PFSK-1 (cell line): Measurements from ENCODE around the gene NALCN.

ENCODE experiments used
- POLR2AphosphoS5 ChIP-seq: IDR thresholded peaks from 2 replicates; pipeline ENCODE4 v1.6.1; 2012; ENCODE audit warnings: low read depth, mild to moderate bottlenecking, control low read depth, low read length, moderate library complexity
- REST ChIP-seq, 2 experiments: IDR thresholded peaks; 2 replicates each; pipeline versions ENCODE4 v1.6.1 to v1.8.0; 2011 to 2012; ENCODE audit warnings: low read depth in 2 of 2, low read length in 2 of 2, control low read depth in 1 of 2, inconsistent platforms in 1 of 2, mild to moderate bottlenecking in 1 of 2, moderate library complexity in 1 of 2; ENCODE audit not compliant: insufficient read depth in 1 of 2
- SIN3A ChIP-seq: IDR thresholded peaks from 2 replicates; pipeline ENCODE4 v1.6.1; 2012; ENCODE audit warnings: mild to moderate bottlenecking, low read length, moderate library complexity, borderline replicate concordance; ENCODE audit not compliant: insufficient read depth

GRCh38 chr13:101190337-101190736, 226.0 kb downstream of the NALCN start:
- TF ChIP-seq POLR2AphosphoS5, result no peak
- no peak for TF ChIP-seq REST (IDR thresholded peaks at IDR 0.05; ENCODE audit: insufficient read depth in 1 of 2, low read depth in 2 of 2, low read length in 2 of 2)
- no peak for TF ChIP-seq SIN3A
